PC-9 (cell line): ENCODE measurements around the gene GPER1.

Source experiments
- EZH2 ChIP-seq: fragments of 200-600 bp; sonication (generic); IDR thresholded peaks from 2 replicates; pipeline ENCODE4 v1.8.0; 2017; ENCODE audit warnings: antibody characterized with exemption, low read depth
- TF ChIP-seq, protein P1 (sequence below): fragments of 200-600 bp; sonication (generic); conservative IDR thresholded peaks from 2 replicates; pipeline ENCODE4 v1.6.1; 2017; ENCODE audit warnings: mixed run types, antibody characterized with exemption, mild to moderate bottlenecking, moderate library complexity

DNA sequence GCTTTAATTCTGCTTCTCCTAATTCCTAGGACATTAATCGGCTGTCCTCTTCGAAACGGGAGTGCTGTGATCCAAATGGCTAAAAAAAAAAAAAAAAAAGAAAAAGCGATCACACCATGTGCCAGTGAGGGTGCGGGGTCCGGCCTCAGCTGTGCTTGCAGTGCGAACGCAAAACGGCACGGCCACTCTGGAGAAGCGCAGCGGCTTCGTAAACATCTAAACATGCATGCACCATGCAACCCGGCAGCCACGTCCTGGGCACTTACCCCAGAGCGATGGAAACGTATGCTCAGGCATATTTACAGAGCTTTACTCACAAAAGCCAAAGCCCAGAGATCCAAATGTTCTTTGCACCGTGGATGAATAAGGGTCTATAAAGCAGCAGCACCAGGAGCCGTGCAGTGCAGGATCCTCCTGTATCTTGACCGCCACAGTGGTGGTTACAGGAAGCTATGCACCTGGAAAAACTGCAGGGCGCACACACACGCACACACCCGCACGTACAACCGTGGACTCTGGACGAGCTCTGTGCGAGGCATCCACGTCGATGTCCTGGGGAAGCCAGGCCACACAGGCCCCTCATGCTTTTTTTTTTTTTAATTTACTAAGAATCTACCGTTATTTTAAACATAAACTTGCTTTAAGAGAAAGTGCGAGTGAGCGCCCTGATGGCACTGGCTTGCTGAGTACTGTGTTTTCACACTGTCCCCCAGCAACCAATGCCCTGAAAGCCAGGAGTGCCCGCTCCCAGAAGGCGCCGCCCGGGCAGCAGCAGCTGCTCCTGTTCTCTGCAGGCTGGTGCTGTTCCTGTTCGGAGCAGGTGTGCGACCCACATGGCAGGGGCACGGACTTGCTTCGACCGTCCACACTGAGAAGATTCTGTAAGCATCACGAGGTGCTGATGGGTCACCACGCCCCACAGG, 25.0 kb downstream of the GPER1 start:
- TF ChIP-seq, protein P1, sequence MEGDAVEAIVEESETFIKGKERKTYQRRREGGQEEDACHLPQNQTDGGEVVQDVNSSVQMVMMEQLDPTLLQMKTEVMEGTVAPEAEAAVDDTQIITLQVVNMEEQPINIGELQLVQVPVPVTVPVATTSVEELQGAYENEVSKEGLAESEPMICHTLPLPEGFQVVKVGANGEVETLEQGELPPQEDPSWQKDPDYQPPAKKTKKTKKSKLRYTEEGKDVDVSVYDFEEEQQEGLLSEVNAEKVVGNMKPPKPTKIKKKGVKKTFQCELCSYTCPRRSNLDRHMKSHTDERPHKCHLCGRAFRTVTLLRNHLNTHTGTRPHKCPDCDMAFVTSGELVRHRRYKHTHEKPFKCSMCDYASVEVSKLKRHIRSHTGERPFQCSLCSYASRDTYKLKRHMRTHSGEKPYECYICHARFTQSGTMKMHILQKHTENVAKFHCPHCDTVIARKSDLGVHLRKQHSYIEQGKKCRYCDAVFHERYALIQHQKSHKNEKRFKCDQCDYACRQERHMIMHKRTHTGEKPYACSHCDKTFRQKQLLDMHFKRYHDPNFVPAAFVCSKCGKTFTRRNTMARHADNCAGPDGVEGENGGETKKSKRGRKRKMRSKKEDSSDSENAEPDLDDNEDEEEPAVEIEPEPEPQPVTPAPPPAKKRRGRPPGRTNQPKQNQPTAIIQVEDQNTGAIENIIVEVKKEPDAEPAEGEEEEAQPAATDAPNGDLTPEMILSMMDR, result no peak
- TF ChIP-seq EZH2, result no peak
